Astrocyte of the hippocampus (primary cell): ENCODE data around the gene ADGRL3.
A peak's percentile ranks its signal among the peaks of the same experiment; 100 is the strongest.
"Not testable (repeated sequence)": the region's sequence is repeated elsewhere in the genome, so short reads cannot be mapped to it uniquely, and the experiment has no call there.

Source experiments
- DNase-seq: peaks from one replicate; pipeline ENCODE4 v3.0.0; 2011; ENCODE audit warnings: low read depth, low spot score

ADGRL3 gene

DNA sequence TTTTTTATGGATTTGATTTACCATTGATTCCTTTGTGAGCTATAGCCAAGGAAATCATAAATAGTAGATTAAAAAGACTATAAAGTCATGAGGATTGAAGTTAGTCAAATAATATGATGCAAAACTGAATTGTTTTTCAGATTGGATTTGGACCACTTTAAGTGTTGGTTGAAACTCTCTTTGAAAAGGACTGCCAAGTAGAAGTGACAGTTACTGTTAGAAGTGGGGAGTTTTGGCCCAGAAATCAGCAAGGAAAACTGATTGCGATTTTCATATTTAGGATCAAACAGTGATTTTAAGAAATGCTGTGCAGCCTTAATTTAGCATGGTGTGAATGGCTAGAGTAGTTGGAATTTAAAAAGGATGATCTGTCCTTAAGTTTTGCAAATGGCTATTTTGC is 4.9 kb downstream of the ADGRL3 start:
- no peak for DNase-seq

DNA sequence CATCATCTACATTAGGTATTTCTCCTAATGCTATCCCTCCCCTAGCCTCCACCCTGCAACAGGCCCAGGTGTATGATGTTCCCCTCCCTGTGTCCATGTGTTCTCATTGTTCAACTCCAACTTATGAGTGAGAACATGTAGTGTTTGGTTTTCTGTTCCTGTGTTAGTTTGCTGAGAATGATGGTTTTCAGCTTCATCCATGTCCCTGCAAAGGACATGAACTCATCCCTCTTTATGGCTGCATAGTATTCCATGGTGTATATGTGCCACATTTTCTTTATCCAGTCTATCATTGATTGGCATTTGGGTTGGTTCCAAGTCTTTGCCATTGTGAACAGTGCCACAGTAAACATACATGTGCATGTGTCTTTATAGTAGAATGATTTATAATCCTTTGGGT is 7.0 kb downstream of the ADGRL3 start:
- DNase-seq, result not testable (repeated sequence)

DNA sequence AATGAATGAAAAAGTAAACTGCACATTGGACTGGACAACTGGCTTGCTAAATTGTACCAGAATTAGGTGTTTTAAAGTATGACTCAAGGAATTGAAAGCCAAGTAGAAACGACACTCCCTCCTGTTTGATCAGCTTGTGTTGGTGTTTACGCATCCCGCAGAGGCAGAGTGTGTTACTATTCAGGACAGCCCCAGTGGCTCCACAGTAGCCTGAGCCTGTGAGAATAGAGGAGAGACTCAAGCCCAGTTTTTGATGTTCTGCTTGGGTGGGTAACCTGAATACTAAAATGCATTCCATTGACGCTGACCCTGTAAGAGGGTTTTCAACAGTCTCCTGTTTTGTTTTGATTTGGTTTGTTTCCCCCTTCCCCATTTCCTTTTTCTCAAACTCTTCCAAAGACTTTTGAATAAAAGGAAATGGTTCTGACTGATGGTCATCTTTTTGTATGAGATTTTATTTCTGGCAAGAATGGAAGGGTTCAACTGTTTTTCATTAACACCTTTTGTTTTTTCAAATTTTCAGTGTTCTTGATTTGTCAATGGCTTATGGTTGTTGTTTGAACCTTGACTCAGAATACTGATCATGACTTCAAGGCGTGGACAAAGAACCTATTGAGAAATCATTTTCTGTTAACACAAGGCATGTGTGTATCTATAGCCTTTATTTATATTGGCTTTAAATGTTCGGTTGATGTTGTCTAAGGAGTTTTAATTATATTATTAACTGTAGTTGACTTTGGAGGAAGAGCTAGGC is 10.2 kb downstream of the ADGRL3 start:
- DNase-seq, result peak; percentile 83

DNA sequence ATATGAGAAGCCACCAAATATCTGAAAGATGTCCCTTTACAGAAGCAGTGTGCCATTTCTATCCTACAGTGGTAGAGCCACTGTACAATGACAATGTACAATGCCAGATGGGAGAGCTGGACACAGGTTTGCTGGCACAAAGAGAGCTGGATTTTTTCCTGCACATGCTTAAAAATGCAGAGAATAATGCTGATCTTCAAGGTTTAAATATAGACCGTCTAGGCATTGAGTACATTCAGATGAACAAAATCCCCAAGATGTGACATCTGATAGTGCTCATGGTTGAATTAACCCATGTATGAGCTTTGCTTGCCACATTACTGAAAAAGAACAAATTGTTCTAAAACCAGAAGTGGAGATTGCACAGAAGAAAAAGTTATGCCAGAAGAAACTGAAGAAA is 11.7 kb downstream of the ADGRL3 start:
- peak; percentile 3 for DNase-seq

DNA sequence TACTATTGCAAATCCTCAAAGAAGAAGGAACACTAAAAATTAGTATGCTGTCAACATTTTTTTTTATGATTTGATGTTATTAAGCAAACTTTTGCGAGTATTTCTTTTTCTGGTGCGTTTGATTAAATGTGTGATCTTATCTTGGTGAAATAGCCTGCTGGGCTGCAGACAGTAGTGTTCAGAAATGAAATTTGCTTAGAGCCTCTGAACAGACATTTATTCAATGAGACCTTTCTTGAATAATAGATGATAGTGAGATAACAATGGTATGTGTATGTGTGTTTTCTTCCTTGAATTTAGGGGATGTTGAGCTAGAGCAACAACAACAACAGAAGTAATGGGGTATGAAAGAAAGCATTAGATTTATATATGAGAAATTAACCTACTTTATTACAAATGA is 12.7 kb downstream of the ADGRL3 start:
- DNase-seq, result no peak

DNA sequence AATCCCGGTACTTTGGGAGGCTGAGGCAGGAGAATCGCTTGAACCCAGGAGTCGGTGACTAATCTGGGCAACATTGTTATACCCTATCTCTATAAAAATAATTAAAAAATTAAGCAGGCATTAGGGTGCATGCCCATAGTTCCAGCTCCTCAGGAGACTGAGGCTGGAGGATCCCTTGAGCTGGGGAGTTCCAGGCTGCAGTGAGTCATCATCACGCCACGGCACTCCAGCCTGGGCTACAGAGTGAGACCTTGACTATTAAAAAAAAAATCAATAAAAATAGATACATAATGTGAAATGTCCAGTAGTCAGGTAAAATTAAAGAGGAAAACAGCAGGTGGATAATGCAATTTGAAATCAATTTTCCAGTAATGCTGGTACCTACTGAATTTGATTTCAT is 14.6 kb downstream of the ADGRL3 start:
- no peak for DNase-seq

DNA sequence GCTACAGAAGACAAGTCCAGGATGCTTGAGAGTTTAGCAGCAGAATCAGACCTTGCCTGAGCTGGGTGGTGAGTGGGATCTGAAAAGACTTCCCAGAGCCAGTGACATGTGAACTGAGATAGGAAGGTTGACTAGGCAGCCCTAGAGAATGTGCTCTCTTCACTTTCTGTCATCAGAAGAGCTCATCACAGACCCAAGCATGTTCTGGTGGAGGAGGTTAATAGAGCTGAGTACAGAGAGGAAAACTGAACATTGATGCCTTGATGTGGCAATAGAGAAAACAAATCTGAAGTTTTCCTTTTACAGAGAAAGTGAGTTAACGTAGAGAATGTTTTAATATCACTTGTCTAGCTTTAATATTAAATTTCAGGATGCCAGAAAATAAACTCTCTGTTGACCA is 17.1 kb downstream of the ADGRL3 start:
- no peak for DNase-seq

DNA sequence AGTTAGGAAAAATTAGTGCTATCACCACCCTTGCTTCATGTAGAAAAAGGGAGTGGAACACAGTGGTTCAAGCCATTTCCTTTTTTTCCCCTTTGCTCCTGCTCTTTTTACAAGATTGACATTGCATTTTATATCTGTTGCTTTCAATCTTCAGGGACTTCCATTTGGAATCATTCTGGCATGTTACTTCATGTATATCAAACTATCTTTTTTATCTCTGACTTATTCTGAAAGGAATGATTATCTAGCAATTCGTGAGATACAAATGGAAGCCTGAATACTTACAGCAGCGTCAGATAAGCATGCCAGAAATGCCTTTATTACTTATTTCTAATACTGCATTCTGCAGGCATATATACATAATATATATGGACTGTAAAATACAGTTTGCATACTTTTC is 20.4 kb downstream of the ADGRL3 start:
- no peak for DNase-seq

DNA sequence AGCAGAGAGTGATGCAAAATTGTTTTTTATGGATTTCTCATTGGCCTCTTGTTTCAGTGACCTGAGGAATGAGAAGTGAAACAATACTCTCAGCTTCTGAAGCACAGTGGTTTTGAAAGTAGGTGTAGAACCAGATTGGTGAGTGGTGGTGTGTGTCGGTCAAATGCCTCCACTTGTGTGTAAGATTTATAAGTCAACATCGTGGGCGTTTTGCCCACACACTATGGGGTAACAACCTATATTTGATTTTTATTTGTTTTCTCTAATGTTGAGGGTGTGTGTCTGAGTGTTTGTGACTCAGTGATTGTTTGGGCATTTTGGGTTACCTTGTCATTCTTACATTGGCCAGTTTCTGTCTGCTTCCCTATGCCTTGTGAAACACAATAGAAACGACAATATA is 23.3 kb downstream of the ADGRL3 start:
- no peak for DNase-seq

DNA sequence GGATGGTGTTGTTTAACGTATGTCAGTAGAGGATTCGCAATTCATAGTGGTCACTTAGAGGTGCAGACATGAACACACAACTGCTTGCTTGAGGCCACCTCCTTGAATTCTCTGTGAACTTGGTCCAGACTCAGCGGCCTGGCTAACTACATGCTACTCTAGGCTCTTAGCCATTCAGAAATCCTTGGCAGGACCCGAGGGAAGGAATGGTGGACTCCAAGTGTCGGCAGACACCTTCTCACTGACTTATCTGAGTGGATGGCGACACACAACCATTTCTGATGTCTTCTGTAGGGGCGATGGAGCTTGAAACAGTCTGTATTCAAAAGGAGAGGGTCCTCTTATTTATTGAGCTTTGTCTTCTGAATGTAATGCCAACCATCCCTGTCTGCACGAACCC is 24.4 kb downstream of the ADGRL3 start:
- DNase-seq, result no peak

DNA sequence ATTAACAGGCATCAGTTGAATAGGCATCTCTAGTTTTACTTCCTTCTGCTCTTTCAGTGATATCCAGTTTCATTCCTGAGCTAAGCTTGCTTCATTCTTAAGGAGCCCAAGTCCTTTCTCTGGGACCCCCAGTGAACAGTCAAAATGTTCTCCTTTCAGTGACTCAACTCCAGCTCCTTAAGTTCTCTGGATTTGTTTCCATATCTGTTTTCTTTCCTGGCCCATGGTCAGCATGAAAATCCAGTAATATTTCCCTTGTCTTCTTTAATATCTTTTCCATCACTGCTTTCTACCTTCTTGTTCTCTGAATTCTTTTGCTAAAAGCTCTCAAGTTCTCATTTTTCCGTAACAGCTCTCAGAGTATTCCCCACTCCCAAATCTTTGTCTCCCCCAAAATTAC is 25.5 kb downstream of the ADGRL3 start:
- no peak for DNase-seq

DNA sequence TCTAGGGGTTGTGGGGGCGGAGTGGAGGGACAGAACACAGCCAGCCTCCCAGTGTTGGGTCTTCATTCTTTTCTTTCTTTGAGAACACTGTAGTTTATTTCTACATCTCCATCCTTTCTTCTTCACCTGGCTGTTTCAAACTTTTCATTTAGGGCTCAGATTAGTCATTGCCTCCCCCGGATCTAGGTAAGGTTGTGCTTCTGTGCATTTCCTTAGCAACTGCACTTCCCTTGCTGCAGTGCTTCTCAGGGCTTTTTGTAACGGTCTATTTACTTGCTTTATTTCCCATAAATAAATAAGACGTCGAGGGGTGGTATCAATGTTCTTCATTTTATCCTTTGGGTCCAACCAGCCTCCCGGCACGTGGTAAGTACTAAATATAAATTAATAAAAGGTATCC is 31.3 kb downstream of the ADGRL3 start:
- DNase-seq, result no peak

DNA sequence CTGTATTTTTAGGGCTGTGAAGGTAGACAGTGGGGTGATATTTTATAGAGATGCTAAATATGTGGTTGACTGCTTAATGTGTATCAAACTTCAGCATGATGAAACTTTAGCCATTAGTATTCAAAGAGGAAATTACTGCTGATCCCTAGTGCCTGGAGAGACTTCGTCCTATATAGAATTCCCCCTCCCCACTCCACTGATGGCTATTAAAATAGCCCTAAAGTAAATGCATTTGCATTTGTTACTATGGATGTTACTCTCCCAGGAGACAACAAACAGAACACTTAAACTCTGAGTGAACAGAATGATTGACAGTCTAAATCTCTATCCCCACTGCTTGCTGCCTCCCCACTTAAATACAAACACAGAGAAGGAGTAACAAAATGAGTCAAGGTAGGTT is 39.1 kb downstream of the ADGRL3 start:
- DNase-seq, result no peak

DNA sequence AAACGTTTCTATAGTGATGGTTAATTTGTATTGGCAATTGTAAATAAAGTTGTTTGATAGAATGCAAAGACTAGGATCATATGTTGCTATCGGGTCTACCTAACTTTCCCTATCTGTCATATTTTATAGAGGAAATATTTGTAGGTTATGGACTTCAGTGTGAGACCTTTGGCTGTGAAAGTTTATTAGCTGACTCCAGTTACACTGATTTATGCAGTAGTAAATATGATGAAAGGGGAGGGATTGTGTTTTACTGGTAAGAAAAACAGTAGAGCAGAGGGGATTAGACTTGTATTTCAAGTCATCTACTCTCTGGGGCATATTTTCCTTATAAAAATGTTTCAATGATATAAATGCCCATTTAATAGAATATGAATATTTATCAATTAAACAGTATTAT is 43.8 kb downstream of the ADGRL3 start:
- DNase-seq, result no peak

DNA sequence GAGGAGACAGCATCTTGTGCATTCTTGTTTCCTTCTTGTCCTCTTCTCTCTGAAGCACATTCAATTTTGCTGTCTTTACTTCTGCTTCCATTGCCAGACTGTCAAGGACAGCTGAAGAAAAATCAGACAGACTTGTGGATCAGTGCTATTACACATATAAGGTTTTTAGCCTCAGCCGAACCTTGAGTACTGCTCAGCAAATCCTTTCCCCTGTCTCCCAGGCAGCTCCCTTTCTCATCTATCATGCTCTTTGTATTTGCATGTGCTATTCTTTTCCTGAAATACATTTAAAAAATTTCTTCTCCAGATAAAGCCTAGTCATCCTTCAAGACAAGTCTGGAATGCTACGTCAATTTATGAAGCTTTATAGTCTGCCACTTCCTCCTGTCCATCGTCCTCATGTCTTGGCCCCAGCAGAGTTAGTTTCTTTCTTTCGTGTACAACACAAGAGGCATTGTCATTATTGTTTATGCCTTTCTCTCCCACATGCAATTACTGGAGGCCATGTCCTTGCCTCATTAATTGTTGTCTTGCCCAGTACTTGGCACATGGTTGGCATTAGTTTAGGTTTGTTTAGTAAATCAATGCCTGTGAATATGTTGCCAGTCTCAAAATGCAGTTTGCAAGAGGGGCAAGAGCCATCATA is 45.1 kb downstream of the ADGRL3 start:
- DNase-seq, result no peak

DNA sequence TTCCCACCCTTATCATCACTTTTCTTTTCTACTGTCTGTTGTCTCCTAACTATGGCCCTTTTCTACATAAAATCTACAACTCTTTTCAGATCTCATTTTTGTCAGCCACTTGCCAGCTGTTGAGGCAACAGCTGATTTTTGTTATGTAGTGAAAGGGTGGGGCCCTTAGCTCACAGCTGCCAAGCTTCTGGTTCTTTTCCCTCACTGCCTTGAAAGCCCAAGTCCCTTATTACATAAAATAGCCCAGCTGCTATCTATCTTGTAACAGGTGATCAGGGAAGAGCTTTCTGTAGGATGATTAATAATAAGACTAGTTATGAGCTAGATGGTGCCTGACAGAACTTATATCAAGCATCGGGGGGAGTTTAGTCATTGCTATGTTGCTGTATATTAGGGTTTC is 45.9 kb downstream of the ADGRL3 start:
- no peak for DNase-seq

DNA sequence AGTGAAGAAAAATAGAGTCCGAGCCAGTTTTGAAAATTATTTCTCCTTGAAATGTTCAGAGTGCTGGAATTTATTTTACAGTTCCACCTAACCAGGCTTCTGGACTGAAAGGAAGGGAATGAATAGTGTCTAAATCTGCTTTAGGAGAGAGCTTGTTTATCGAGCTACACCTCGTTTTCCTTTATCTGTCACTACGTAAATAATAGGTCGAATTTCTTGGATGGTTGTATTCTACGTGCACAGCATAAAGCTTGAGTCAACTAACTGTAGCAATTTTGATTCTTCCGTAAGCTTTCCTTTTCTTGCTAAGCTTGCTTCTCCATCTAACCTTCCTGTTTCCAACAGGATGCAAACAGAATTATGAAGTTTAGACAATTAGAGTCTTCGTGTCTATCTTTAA is 48.6 kb downstream of the ADGRL3 start:
- no peak for DNase-seq

DNA sequence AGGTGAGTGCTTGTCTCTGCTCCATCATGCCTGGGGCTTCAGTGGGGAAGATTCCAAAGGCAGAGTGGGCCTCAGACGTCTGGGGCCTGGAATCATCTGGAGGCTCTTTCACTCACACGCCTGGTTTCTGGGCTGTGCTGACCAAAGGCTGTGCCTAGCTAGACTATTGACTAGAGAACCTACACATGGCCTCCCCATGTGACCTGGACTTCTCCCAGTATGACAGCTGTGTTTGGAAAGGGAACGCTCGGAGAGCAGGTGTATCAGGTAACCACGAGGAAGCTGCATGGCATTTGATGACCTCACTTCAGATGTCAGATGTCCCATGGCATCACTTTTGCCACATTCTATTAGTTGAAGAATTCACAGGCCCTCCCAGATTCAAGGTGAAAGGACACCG is 51.0 kb downstream of the ADGRL3 start:
- no peak for DNase-seq

DNA sequence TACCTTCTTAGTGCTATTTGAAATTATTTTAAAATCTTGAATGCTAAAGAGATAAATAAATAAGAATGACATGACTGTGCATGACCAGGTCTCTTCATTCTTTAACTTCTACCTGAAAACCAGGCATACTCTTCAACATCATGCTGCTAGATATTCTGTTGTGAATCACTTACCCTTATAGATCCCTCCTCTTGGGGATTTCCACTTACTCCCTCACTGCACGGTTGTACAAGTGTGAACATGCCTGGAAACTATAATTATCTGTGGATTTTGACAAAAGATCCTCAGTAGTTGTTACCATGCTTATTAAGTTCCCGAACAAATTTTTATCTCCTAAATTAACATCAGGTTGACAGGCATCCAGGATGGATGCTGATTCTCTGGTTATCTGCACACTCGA is 54.3 kb downstream of the ADGRL3 start:
- DNase-seq, result no peak

DNA sequence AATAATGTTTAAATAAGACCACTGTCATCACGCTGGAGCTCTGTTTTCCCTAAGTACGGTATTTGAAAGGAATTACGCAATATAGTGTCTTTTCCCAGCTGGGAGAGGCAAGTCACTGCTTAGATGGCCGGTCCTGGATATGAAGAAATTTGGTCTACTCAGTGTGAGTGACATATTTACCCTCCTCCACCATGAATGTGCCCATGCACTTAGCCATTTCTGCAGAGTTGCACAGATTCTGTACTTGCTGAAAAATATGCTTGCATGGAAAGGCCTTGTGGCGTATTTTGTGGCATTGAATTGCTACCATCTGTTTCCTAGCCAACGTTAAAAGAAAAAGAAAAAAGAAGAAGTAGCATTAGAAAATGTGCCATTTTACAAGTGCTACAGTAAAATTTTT is 73.1 kb downstream of the ADGRL3 start:
- DNase-seq, result no peak

DNA sequence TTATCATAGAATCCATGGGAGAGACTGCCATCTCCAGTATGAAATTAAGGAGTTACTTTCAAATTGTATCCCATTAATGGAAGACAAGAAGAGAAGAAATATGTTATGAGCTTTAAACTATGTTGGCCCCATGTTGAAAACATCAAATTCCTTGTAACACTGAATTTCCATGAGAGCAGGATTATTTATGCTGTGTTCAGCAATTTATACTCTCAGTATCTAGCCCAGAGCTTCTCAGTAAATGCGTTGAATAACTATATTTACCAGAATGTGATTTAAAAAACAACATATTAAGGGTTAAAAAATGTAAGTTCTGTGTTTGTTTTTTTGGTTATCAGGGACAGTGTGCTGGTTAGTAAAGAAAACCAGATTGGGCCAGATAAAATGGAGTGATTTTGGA is 74.2 kb downstream of the ADGRL3 start:
- no peak for DNase-seq

DNA sequence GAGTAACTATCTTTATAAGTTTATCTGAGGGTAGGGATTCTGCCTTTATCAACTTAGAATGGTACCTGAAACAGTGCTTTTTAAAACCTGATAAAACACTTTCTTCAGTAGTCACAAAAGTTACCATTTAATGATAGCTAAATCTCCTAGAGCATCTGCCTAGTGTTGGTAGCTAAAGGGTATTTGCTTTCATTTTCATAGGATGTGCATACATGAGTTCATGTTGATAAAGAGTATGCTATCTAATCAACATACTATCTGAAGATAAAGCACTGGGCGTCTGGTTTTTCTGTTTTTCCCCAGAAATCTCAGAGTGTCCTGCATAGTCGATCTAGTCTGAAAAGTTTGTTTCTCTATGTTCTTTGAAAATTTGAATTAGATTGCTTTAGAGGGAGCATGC is 75.1 kb downstream of the ADGRL3 start:
- DNase-seq, result no peak

DNA sequence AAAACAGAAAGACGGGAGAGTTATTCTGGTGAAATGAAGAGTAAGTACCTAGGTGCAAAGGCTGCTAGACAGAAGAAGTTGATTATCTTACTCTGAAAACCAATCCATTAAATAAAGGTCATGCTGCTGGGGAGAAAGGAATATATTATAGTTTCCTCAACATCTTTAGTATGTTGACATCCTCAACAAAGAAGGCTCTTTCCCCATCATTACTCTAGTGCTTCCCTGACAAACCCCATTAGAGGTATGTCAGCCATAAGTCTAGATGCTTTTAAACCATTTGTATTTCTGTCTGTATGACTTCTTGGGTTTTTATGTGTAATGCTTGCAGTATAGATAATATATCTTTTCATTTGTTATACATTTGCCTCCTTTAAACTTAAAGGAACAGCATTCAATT is 75.9 kb downstream of the ADGRL3 start:
- no peak for DNase-seq
